Heart left ventricle (tissue), 16 donors: ENCODE measurements around the gene WDR70. TPM values are rescaled to one million over a fixed set of nuclear protein-coding genes. Genes with fewer than 3 reads are reported as not detected.

Experiments used
- ATAC-seq, 4 donors: fragments of 200-7000 bp; cut with Tn5 transposase; one replicate each; pipeline ENCODE4 v1.9.1; 2020 to 2022; ENCODE audit warnings: moderate library complexity in 4 of 4, mild to moderate bottlenecking in 3 of 4, moderate number of reproducible peaks in 1 of 4
- DNase-seq, 5 donors: peaks; one replicate each; pipeline ENCODE4 v3.0.0-alpha.2; 2020
- H3K27ac ChIP-seq, 12 donors: fragments of 200-600 bp; sonication (generic) in 4 of 12; one replicate each; pipeline versions ENCODE4 v1.5.0 to v1.8.0; 2016 to 2022; ENCODE audit warnings: mild to moderate bottlenecking in 2 of 12
- H3K27me3 ChIP-seq, 9 donors: fragments of 200-600 bp; sonication (generic) in 2 of 9; one replicate each; pipeline versions ENCODE4 v1.5.1 to v1.8.0; 2016 to 2022; ENCODE audit warnings: mild to moderate bottlenecking in 3 of 9
- H3K36me3 ChIP-seq, 9 donors: fragments of 200-600 bp; sonication (generic) in 2 of 9; one replicate each; pipeline versions ENCODE4 v1.5.0 to v1.8.0; 2018 to 2022; ENCODE audit warnings: mild to moderate bottlenecking in 2 of 9
- H3K4me1 ChIP-seq, 12 donors: fragments of 200-600 bp; sonication (generic) in 4 of 12; one replicate each; pipeline versions ENCODE4 v1.5.0 to v1.8.0; 2016 to 2022; ENCODE audit warnings: mild to moderate bottlenecking in 3 of 12
- H3K4me3 ChIP-seq, 12 donors: fragments of 200-600 bp; sonication (generic) in 4 of 12; one replicate each; pipeline versions ENCODE4 v1.5.0 to v1.8.0; 2017 to 2022; ENCODE audit warnings: mild to moderate bottlenecking in 9 of 12, moderate library complexity in 4 of 12
- H3K9me3 ChIP-seq, 12 donors: fragments of 200-600 bp; sonication (generic) in 4 of 12; one replicate each; pipeline versions ENCODE4 v1.5.0 to v1.8.0; 2016 to 2022; ENCODE audit warnings: mild to moderate bottlenecking in 1 of 12
- CTCF ChIP-seq, 12 donors: fragments of 200-600 bp; sonication (generic) in 4 of 12; IDR thresholded peaks; one replicate each; pipeline versions ENCODE4 v1.5.0 to v1.8.0; 2018 to 2022; ENCODE audit warnings: antibody characterized with exemption in 12 of 12, mild to moderate bottlenecking in 5 of 12
- POLR2A ChIP-seq, 2 donors: fragments of 450-650 bp; IDR thresholded peaks; one replicate each; pipeline ENCODE4 v1.6.1; 2017; ENCODE audit warnings: antibody characterized with exemption in 2 of 2, mild to moderate bottlenecking in 2 of 2, moderate library complexity in 2 of 2
- WGBS, 4 donors: extraction: QIAGEN DNeasy Blood & Tissue Kit in 2 of 4; methylation state at CpG; one replicate each; pipeline versions ENCODE4 v1.1.5 to v1.1.7; 2013 to 2018; 5-methylcytosine and 5-hydroxymethylcytosine counted together
- intact Hi-C, 10 donors: fragments of 100-400 bp; cut with DNase I; formaldehyde crosslinking; loops; one replicate each; pipeline versions ENCODE4 v1.11.1 to v1.14.2; 2022
- polyA plus RNA-seq, 2 donors: library from polyadenylated mRNA; stranded (reverse); fragments of 200-250 nt; gene quantifications; one replicate each; pipeline ENCODE4 v1.2.3, GENCODE V29; 2013
- total RNA-seq, 9 donors: library from RNA; depleted of rRNA in 2 of 9; stranded (reverse); fragments of >200 nt in 2 of 9; fragmentation: NEBNext Ultra II Directional in 3 of 9; extraction: Animal tissue kit (Norgen Biotek cat#: 25700) in 3 of 9; gene quantifications; one replicate each; pipeline versions ENCODE4 v1.1.0 to v1.2.4, GENCODE V29; 2016 to 2023
- donor health status: ischemic (EF 13 %, LVEDD 7.1; RV severe dilation, severe dysfunction).
- donor health status: healthy with polysubstance abuse.
- donor health status: DM: no; HTN: yes; CAD: no.
- donor health status: DM: no; HTN: no; CAD: no.
- donor health status: ischemic (EF 25% LVEDD 6.9; RV normal size, moderate dysfunction).
- donor health status: ischemic (EF 25% LVEDD 5.7; RV mildly dilated, moderate dysfunction).
- donor health status: healthy.
- donor health status: DM: yes; HTN: yes; CAD: no.
- donor health status: ischemic (EF 35%, LVEDD 5.7; RV mildly dilated, moderate dysfunction).
- donor health status: nonischemic (EF 11% LVEDD 7.7; RV severe dilation, severe dysfunction).
- donor health status: DM: yes; HTN: yes; CAD: no.
- donor health status: PGD.
- donor health status: ischemic (EF 29% LVEDD 5.4; RV normal size, mild dysfunction).
- donor health status: nonischemic (EF 23%, LVEDD 6.1; RV moderate dilation, normal function).

Gene WDR70
- total and polyA plus RNA-seq, 11 donors = 6.0 to 31.3 (median 13.6) TPM

- no peak overlapping the region for H3K4me3 ChIP-seq
- H3K36me3 ChIP-seq = peaks cover 0 to 22% (median 7%) of the 10 kb centered on the region in 9 donors
- H3K27me3 ChIP-seq = no peaks in the 10 kb centered on the region
- H3K9me3 ChIP-seq = peaks cover 0 to 11% (median 0%) of the 10 kb centered on the region in 12 donors
- intact Hi-C loops = no loop called here
- DNase-seq (no peak), ATAC-seq (no peak)
- no peaks in the 10 kb centered on the region for H3K4me1 ChIP-seq
- TF ChIP-seq CTCF (IDR thresholded peaks at IDR 0.05) (no peak), POLR2A (IDR thresholded peaks at IDR 0.05) (no peak)
- no peak overlapping the region for H3K27ac ChIP-seq
- WGBS, 4 donors = 85 to 91% (median 87%) methylated on average over 3 of the region's 3 CpGs
Observed at GRCh38 chr5:37751227-37751626, 372.1 kb downstream of the WDR70 start.

- Histone ChIP-seq H3K27ac (no peak overlapping the region), H3K4me3 (no peak overlapping the region), H3K36me3 (peaks cover 0 to 22% (median 7%) of the 10 kb centered on the region in 9 donors), H3K9me3 (peaks cover 0 to 15% (median 0%) of the 10 kb centered on the region in 12 donors), H3K4me1 (no peaks in the 10 kb centered on the region), H3K27me3 (no peaks in the 10 kb centered on the region)
- DNase-seq (no peak), ATAC-seq (no peak)
- 94 to 97% (median 96%) methylated on average over 4 of the region's 4 CpGs for WGBS, 4 donors
- TF ChIP-seq POLR2A (IDR thresholded peaks at IDR 0.05) = no peak
- TF ChIP-seq CTCF (IDR thresholded peaks at IDR 0.05) = no peak
- intact Hi-C loops = no loop called here
Observed at GRCh38 chr5:37754976-37755375, 375.9 kb downstream of the WDR70 start.

- no peak for ATAC-seq
Observed at GRCh38 chr5:37755581-37755980, 376.5 kb downstream of the WDR70 start.

GRCh38 chr5:37756248-37756647 is 377.1 kb downstream of the WDR70 start:
- no peaks in the 10 kb centered on the region for H3K4me1 ChIP-seq
- intact Hi-C loops = no loop called here
- ATAC-seq (no peak), DNase-seq (no peak)
- H3K27ac ChIP-seq = no peak overlapping the region
- no peaks in the 10 kb centered on the region for H3K27me3 ChIP-seq
- H3K36me3 ChIP-seq = peaks cover 0 to 22% (median 7%) of the 10 kb centered on the region in 9 donors
- TF ChIP-seq CTCF (IDR thresholded peaks at IDR 0.05) (no peak), POLR2A (IDR thresholded peaks at IDR 0.05) (no peak)
- H3K4me3 ChIP-seq = no peak overlapping the region
- H3K9me3 ChIP-seq = peaks cover 0 to 15% (median 0%) of the 10 kb centered on the region in 12 donors

More at GRCh38 chr5:37755581-37755980, 376.5 kb downstream of the WDR70 start:
- Histone ChIP-seq H3K9me3 (peaks cover 0 to 15% (median 0%) of the 10 kb centered on the region in 12 donors), H3K4me1 (no peaks in the 10 kb centered on the region), H3K27me3 (no peaks in the 10 kb centered on the region), H3K27ac (no peak overlapping the region), H3K36me3 (peaks cover 0 to 22% (median 7%) of the 10 kb centered on the region in 9 donors), H3K4me3 (no peak overlapping the region)
- intact Hi-C loops = no loop called here
- 90 to 93% (median 91%) methylated on average over 4 of the region's 4 CpGs for whole genome bisulfite sequencing, 4 donors
- DNase-seq = no peak
- TF ChIP-seq CTCF (IDR thresholded peaks at IDR 0.05) (no peak), POLR2A (IDR thresholded peaks at IDR 0.05) (no peak)
